Adrenal gland (tissue), 5 donors: ENCODE data around the gene SAMD4A.

Experiments
- CTCF ChIP-seq, 6 experiments: fragments of 450-650 bp in 4 of 6; fragments of 200-600 bp in 2 of 6; sonication (generic) in 1 of 6; IDR thresholded peaks; 1 replicate in 5 of 6; 2 replicates in 1 of 6; pipeline versions ENCODE4 v1.5.1 to v1.8.0; 2016 to 2021; ENCODE audit warnings: antibody characterized with exemption in 6 of 6, mild to moderate bottlenecking in 2 of 6, moderate library complexity in 1 of 6
- POLR2A ChIP-seq, 2 donors: fragments of 450-650 bp; IDR thresholded peaks; one replicate each; pipeline ENCODE4 v1.6.1; 2017; ENCODE audit warnings: antibody characterized with exemption in 2 of 2, mild to moderate bottlenecking in 2 of 2, moderate library complexity in 1 of 2
- donor health status: DM: no; HTN: no; CAD: no.

GRCh38 chr14:54594537-54594936 is 27.6 kb downstream of the SAMD4A start:
- TF ChIP-seq CTCF (IDR thresholded peaks at IDR 0.05) (no peak), POLR2A (IDR thresholded peaks at IDR 0.05) (no peak)
